Daoy (cell line): ENCODE measurements around the gene KLHL3. TPM values are rescaled to one million over a fixed set of nuclear protein-coding genes. Genes with fewer than 3 reads are reported as not detected.
A peak's percentile ranks its signal among the peaks of the same experiment; 100 is the strongest.

Experiments used
- DNase-seq: peaks from one replicate; pipeline ENCODE4 v3.0.0-alpha.2; 2015; ENCODE audit warnings: low read depth
- total RNA-seq: library from RNA; depleted of rRNA; stranded (reverse); fragments of >200 nt; shearing (Covaris generic); gene quantifications from 2 replicates; pipeline ENCODE4 v1.2.3, GENCODE V29; 2014

KLHL3 gene
- total RNA-seq, 1 experiment from 2014 or later: 0.80 TPM

DNA sequence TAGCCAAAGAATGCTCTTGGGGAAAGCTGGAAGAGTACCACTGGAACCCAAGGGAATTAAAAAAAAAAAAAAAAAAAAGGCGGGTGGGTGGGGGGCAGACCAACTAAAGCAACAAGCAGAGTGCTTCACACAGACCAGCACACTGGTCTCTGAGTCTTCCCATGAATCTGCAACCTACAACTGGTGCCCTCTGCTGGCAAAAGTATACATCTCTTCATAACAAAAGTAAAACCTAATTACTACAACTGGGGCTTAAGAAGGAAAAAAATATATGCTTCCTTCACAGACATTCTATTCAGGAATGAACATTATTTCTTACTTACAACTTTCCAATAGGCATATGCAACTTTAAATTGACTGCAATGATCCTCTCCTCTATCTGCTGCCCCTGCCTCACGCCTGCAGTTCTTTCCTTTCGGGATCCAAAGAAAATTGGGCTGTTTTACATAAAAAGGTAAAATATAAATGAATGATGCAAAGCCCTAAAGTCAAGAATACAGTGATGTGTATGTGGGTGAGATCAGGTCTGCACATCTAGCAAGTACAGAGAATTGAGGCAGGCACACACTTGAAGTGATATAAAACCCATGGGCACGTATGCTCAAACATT is 7.2 kb upstream of the KLHL3 start:
- peak; percentile 73 for DNase-seq

DNA sequence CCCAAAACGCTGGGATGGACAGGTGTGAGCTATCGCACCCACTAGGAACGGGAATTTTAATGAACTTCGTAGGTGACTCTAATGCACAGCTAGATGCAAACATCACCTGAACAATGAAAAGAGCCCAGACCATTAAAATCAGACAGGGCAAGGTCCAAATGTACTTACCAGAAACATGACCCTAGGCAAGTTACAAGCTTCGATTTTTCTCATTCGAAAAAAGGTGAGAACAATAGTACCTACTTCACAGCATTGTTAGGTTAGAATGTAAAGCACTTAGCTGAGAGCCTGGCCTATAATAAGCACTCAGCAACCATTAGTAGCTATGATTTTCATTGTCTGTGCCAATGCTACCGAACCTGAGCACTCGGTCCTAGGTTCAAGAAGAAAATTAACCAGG is 5.8 kb upstream of the KLHL3 start:
- no peak for DNase-seq

DNA sequence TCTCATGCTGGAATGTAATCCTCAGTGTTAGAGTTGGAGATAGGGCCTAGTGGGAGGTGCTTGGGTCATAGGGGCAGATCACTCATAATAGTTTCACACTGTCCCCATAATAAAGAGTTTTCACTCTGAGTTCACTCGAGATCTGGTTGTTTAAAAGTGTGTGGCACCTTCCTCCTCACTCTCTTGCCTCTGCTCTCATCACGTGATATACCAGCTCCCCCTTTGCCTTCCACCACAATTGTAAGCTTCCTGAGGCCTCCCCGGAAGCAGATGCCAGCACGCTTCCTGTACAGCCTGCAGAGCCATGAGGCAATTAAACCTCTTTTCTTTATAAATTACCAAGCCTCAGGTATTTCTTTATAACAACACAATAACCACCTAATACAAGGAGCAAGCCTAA is 3.8 kb upstream of the KLHL3 start:
- DNase-seq: no peak

DNA sequence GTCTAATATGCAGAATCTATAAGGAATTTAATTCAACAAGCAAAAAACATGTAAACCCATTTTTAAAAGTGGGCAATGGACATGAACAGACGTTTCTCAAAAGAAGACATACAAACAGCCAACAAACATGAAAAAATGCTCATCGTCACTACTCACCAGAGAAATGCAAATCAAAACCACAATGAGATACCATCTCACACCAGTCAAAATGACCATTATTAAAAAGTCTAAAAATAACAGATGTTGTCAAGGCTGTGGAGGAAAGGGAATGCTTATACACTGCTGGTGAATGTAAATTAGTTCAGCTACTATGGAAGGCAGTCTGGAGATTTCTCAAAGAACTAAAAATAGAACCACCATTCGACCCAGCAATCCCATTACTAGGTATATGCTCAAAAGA is 3.1 kb upstream of the KLHL3 start:
- DNase-seq: no peak

DNA sequence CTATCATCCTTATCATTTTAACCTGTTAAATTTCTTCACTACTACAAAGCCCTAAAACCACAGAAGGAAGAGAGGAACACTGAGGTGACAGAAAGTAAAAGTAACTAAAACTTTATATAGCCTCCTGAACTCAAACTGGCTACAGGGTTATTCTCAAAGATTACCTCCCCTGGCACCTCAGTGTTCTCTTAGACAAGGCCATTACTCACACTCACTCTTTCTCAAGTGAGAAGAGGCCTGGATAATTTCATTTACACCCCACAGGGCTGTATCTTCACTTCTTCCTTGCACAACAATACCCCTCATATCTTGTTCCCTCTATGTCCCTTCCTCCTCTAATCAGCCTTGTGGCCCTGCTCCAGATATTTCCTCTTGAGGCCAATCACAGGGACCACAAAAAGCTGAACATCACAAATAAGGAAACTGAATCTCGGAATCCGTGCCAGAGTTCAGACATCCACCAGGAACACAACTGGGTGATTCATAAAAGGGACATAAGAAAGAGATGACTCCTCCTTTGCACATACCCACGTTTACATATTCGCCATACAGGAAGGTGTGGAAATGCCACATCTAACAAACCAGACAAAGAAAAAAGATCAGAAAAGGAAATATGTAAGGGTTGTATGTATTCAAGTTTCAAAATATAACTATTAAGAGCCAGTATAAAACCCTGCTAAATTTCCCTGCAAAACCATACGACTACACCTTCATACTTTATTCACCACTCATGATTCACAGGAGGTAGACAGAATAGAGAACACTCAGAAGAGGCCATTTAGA is 1.7 kb upstream of the KLHL3 start:
- peak; percentile 58 for DNase-seq

DNA sequence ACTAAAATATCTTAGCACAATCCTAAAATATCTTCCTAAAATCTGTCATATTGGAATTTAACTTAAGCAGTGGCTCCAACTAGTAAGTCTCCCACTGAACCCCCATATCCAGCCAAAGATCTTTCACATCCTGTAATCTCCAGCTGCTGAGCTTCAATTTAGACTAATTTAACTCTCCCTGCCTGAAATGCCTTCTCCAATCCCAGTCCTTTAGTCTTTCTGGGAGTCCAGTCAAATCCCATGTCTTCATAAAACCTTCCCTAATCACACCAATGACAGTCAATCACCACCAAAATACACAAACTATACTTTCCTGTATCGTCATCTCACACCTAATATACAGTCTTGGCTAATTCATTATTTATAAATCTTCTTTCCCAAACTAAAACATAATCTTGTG is 607 bp upstream of the KLHL3 start:
- no peak for DNase-seq

DNA sequence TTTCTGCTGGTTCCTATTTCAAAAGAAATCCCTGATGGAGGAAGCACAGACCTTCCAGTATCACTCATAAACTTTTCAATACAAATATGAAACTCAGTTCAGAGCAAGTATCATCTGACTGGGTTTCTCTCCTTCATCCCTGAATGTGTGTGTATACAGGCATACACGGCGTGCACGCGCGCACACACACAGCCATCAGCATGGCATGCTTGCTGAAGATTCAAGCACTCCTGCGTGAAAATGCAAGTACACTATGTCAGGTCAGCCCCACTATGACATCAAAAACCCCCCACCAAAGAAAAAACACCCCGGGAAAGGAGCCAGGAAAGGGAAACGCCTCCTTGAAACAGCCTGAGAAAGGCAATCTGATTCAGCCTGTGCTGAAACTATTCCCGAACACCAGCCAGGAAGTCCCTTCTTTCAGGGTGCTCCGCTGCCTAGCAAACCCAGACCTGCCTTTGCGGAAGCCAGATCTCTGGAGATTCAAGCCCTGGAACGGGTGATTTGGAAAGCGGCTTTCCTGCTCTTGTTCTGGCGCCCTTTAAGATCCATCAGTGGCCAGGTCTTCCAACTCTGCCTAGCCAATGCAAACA is 831 bp downstream of the KLHL3 start:
- DNase-seq: peak; percentile 44

DNA sequence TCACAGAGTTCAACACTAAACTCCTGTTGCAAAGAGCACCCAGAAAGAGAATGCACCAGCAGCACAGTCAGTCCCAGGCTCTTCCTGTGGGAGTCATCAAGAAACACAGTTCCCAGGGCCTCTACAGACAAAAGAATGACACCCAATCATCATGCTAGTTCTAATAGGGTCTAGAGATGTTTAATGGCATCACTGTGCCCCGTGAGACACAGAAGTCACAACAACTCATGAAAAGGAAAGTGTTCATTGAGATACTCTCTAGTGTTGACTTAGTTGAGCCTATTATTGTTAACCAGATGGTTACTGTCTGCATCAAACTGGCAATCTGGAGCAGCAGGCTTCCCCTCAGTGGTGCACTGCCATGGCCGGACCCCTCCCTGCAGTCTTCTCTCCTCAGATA is 1.6 kb downstream of the KLHL3 start:
- DNase-seq: no peak

DNA sequence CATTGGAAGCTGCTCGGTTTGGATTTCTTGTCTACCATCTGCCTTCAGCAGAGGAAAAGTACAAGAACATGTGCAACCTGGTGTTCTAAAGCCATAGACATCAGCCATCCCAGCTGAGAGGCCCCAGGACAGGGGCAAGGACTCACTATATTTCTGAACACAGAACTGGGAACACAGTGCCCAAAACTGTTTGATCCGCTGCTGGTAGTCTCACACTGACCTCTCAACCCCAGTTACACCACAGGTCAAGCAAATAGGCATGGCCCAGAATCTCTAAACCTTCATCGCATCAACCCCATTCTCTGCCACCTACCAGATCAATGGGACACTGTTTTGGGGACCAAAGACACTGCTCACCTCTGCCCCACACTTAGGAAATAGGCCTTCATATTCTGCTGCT is 2.0 kb downstream of the KLHL3 start:
- DNase-seq: no peak

DNA sequence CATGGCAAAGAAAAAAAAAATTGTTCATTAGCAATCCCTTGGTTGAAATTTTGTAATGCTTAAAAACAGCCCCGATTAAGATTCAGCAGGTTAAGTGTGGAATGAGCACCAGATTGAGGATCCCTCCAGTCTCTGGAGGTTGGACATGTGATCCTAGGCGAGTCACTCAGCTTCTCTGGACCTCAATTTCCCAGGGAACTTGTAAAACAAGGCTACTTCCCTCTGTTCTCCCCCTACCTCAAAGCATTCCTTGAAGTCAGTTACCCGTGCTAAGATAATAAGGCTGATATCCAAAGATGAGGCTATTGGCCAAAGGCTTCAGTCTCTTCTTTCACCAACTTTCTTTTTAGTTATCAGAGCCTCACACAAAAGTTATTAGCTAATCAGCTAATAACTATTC is 2.9 kb downstream of the KLHL3 start:
- DNase-seq: no peak

DNA sequence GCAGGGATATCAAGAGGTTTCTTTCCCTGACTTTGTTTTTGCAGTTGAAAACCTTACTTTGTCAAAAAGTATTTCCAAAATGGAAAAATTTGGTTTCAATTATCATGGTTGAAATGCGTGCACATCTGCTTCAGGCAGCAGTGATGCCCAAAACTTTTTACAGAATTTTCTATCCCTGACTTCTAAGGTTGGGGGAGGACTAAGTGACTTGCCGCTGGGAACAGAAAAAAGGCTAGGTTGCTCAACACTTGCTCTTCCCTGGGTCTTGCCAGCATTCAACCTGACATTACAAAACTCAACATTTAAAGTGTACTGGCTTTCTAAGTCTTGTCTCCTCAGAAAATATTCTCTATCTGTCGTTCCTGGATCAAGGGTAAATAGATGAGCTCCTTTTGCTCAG is 4.7 kb downstream of the KLHL3 start:
- DNase-seq: no peak

DNA sequence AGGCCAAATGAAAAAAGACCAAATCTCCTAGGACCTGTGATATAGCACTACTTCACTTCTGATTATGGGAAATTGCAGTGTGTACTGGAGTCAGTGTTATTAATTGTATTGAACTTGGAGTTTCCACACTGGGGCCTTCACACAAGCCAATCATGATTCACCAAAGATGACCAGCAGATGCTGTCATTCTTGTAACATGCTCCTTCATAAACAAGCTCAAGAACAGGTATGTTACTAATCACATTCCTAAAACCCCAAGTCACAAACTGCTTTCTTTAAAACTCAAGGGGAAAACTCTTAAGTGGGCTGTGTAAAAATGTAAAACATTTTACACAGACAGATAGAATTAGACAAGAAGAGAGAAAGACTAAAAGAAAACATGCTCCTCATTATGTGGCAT is 5.6 kb downstream of the KLHL3 start:
- DNase-seq: peak; percentile 23

DNA sequence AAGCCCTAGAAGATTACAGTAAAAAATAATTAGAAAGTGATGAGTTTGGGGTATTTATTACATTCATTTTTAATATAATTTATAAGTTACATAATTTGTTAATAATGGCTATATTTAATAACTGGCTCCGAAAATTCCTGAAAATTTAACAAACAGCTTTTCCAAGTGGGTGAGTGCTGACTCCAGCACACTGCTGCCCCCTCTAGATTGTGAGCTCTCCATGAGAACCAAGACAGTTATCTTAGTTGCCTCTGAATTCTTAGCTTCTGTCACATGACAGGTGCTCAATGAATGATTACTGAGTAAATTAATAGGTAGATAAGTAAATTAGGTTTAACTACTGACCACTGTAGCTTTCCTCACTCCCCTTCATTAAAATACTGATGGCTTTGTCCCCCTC is 7.8 kb downstream of the KLHL3 start:
- no peak for DNase-seq

DNA sequence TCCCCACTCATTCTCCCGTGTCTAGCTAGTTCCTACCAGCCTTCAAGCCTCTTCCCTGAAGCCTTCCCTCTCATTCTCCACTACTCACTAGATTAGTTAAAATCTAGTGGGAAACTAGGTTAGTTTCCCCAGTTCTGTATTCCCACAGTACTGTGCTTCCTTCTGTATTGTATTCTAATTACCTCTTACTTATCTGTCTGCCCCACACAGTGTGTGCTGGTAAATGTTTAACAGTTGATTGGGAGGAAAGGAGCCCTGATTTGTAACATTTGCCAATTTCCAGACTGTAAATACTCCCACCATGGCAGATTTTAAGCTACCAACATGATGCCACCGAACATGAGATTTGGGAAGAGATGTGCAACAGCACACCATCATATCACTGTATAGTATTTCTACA is 8.3 kb downstream of the KLHL3 start:
- DNase-seq: no peak

DNA sequence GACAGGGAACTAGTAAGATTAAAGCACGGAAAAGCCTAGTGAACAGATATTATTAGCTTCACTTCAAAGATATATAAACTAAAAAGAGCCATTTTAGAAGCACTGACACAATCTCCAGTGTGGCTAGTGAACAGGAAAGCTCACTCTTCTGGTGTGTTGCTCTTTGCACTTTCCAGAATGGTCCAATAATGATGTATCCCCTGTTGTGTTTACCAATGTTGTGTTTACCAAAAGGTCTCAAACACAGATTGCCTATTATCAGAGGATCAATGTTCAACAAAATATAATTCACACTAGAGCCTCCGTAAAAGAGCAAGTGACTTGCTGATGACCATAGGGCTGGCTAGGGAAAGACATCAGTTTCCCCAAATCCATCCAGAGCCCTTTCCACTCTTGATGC is 11.6 kb downstream of the KLHL3 start:
- DNase-seq: no peak

DNA sequence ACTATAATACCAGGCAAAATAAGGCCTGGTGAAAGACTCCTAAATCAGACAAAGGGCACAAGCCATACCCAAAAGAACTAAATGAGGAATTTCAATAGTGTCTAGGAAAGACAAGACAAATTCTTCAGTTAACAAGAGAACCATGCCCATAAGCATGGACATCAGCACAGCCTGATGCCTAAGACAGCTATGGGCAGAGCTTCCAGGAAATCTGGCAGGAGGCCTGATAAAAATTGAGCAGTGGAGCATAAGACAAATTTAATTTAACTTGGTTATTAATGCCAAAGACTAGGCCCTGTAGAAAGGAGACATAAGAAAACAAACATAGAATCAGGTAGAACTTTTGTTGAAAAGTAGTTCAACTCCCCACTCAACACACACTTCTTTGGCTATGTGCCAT is 17.3 kb downstream of the KLHL3 start:
- DNase-seq: no peak

DNA sequence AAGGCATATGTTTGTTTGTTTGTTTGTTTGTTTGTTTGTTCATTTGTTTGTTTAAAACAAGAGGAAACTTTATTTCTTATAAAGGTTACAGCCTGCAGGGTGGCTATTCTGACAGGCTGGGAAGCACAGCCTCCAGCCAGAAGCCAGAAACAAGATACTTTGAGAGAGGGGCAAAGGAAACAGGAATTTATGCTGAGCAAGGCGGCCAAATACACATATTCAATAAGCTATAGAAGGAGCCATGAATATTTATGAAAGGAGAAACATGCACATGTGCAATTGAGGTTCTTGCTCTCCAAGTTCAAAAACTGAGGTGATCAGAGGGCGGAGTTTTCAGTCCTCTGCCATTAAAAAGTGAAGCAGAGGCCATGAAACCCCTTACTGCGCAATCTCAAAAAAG is 19.6 kb downstream of the KLHL3 start:
- DNase-seq: no peak

DNA sequence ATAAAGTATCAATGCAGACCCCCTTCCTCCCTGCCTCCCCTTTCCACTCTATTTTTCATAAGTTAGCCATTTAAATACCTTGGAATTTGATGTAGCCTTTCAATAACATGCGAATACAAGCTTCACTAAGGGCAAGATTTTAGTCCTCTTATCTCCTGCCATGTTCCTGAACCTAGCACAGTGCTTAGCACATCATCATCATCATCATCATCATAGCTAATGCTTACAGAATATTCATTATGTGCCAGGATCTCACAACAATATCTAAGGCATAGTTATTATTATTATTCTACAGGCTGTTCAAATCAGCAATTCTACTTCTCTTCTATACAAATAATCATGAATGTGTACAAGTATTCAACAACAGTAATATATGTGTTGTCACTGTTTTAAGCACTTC is 20.4 kb downstream of the KLHL3 start:
- no peak for DNase-seq

DNA sequence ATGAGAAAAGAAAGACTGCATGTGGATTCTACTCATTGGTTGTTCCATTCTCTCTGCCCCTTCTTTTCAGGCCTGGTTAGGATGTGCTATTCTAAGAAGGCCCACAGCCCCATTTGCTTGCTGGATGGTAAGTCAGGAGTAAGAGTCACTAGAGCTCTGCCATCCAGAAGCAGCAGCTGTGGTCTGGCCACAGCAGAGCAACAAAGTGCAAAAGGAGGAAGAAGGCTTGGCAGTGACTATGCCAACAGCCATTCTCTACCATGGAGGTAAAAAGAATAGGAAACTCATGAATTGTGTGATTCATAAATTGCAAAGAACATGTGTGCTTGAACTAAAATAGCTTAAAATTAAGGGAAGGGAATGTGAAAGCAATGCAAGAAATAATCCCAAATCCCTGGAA is 20.9 kb downstream of the KLHL3 start:
- no peak for DNase-seq

DNA sequence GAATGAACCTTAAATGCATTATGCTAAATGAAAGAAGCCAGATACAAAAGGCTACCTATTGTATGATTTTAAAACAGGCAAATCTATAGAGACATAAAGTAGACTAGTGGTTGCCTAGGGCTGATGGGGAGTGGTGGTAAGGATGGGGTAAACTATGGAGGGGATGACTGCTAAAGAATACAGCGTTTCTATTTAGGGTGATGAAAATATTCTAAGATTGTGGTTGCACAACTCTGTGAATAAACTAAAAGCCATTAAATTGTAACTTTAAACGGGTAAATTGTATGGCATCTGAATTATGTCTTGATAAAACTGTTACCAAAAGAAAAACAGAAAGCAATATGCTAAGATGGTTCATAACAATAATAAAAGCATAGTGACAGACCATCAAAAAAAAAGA is 21.4 kb downstream of the KLHL3 start:
- DNase-seq: no peak

DNA sequence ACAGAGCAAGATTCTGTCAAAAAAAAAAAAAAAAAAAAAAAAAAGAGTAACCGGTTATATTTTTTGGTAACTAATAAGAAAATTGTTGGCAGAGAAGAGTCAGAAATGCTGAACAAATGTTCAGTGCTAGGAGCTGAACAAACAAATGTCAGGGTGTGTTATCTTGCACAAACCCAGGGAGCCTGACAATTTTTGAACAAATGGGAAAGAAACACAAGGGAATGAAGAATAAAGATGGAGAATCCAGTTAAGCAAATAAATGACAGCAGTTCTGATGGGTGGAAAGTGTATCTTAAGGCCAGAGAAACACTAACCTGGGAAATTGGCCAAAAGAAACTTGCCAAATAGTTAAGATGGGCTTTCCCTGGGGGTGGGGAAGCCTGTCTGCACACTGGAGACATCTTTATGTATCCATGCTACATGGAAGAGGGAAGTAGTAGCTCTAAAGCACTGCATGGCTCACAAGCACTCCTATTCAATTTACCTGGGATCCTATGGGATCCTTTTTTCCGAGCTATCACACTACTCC is 23.7 kb downstream of the KLHL3 start:
- DNase-seq: no peak

DNA sequence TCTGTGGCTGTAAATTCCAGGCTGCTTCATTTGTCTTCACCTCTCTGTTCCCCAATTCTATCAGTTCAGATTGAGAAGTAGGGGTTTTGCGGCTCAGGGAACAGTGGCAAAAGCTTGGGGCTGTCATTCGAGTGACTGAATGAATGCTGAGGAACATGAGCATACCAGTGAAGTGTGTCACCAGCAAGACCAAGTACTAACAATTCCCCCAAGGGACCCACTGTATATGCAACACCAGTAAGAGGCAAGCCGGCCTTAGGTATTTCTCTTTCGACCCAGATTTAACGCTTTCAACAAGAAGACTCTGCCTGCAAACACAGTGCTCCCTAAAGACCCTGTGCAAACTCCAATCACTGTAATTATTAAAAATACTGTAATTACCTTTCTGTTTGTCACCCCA is 25.8 kb downstream of the KLHL3 start:
- peak; percentile 9 for DNase-seq
